Panc1 (cell line): Measurements from ENCODE around the gene EIF2D. TPM values are rescaled to one million over a fixed set of nuclear protein-coding genes. Genes with fewer than 3 reads are reported as not detected.
A peak's percentile ranks its signal among the peaks of the same experiment; 100 is the strongest.

Experiments
- ATAC-seq: fragments of 200-7000 bp; cut with Tn5 transposase; 2 replicates; pipeline ENCODE4 v1.9.1; 2020; ENCODE audit warnings: mild to moderate bottlenecking, moderate library complexity
- BruUV-seq: library from RNA; stranded (reverse); fragments of 400-500 nt; replicated peaks from 2 replicates; lab custom pipeline; 2021; lab: Mats Ljungman, UMichigan
- CTCF ChIA-PET: fragments of 300-600 bp; sonication (Branson Sonifier 250); formaldehyde crosslinking; loops from one replicate; lab custom pipeline; 2022; ENCODE audit warnings: antibody characterized with exemption; lab: Charles Lee
- POLR2A ChIA-PET: fragments of 300-600 bp; sonication (Branson Sonifier 250); formaldehyde crosslinking; loops from one replicate; lab custom pipeline; 2022; ENCODE audit warnings: antibody characterized with exemption; lab: Charles Lee
- DNase-seq: peaks from one replicate; pipeline ENCODE4 v3.0.0-alpha.2; 2010; ENCODE audit warnings: low read depth, low spot score
- H3K27ac ChIP-seq: 2 replicates; pipeline ENCODE4 v1.5.1; 2011; ENCODE audit warnings: mild to moderate bottlenecking, low read length, inconsistent platforms
- H3K27me3 ChIP-seq: fragments of 200-500 bp; sonication (Bioruptor generic); 2 replicates; pipeline ENCODE4 v1.6.0; 2014; ENCODE audit warnings: low read length, inconsistent platforms; ENCODE audit not compliant: control insufficient read depth, insufficient read depth
- H3K36me3 ChIP-seq: fragments of 200-500 bp; sonication (Bioruptor generic); 2 replicates; pipeline ENCODE4 v1.5.1; 2014; ENCODE audit warnings: inconsistent platforms, mild to moderate bottlenecking, low read length, moderate library complexity; ENCODE audit not compliant: control insufficient read depth, insufficient read depth
- H3K4me1 ChIP-seq: 2 replicates; pipeline ENCODE4 v1.5.1; 2011; ENCODE audit warnings: inconsistent platforms, mild to moderate bottlenecking, low read length, moderate library complexity; ENCODE audit not compliant: control insufficient read depth, insufficient read depth
- H3K4me3 ChIP-seq, 2 experiments: 2 replicates each; pipeline ENCODE4 v1.5.1; 2011 to 2012; ENCODE audit warnings: low read depth in 2 of 2, low read length in 2 of 2, mild to moderate bottlenecking in 2 of 2, inconsistent platforms in 1 of 2, moderate library complexity in 1 of 2
- H3K9me3 ChIP-seq: fragments of 200-500 bp; sonication (Bioruptor generic); 2 replicates; pipeline ENCODE4 v1.5.1; 2014; ENCODE audit warnings: low read depth, mild to moderate bottlenecking, inconsistent platforms, low read length, moderate library complexity; ENCODE audit not compliant: control insufficient read depth, insufficient read depth
- CTCF ChIP-seq: fragments of 450-650 bp; IDR thresholded peaks from 2 replicates; pipeline ENCODE4 v1.5.1; 2017; ENCODE audit warnings: mild to moderate bottlenecking
- POLR2AphosphoS5 ChIP-seq: IDR thresholded peaks from 2 replicates; pipeline ENCODE4 v1.6.1; 2012; ENCODE audit warnings: mild to moderate bottlenecking, low read depth, low read length, moderate library complexity
- REST ChIP-seq, 2 experiments: IDR thresholded peaks; 2 replicates each; pipeline ENCODE4 v1.6.1; 2011 to 2012; ENCODE audit warnings: low read depth in 2 of 2, control low read depth in 1 of 2, low read length in 1 of 2, mild to moderate bottlenecking in 1 of 2, moderate library complexity in 1 of 2; ENCODE audit not compliant: insufficient read depth in 1 of 2
- SIN3A ChIP-seq: IDR thresholded peaks from 2 replicates; pipeline ENCODE4 v1.6.1; 2012; ENCODE audit warnings: low read depth, mild to moderate bottlenecking, low read length, moderate library complexity, borderline replicate concordance; ENCODE audit not compliant: insufficient read depth
- TCF7L2 ChIP-seq: IDR thresholded peaks from 2 replicates; pipeline ENCODE4 v1.6.1; 2011; ENCODE audit warnings: mild to moderate bottlenecking, low read depth, low read length, inconsistent platforms
- in situ Hi-C: cut with HindIII; loops from 2 replicates; pipeline ENCODE4 v1.10.0; 2016; ENCODE audit warnings: low sequenced_read_pairs, low pct_unique_long_range_greater_than_20kb
- intact Hi-C: fragments of 100-400 bp; cut with micrococcal nuclease; formaldehyde crosslinking; loops from one replicate; pipeline ENCODE4 v1.10.0; 2022; ENCODE audit not compliant: unreplicated experiment
- total RNA-seq: library from RNA; stranded (reverse); gene quantifications from one replicate; pipeline ENCODE4 v1.2.1, GENCODE V29; 2021; ENCODE audit not compliant: unreplicated experiment

The EIF2D gene
- total RNA-seq, 1 experiment from 2014 or later, result 28.7 TPM

GRCh38 chr1:206635080-206635977 is 23.1 kb upstream of the EIF2D start, which contains the start of gene DYRK3:
Gene DYRK3 (plus strand): TSS chr1:206635536. CDS start chr1:206635704, 168 bp downstream.
- Histone ChIP-seq H3K9me3 (no peaks in the 10 kb centered on the region), H3K27me3 (no peaks in the 10 kb centered on the region), H3K4me1 (peaks cover 15% of the 10 kb centered on the region), H3K36me3 (no peaks in the 10 kb centered on the region), H3K27ac (peak within 1 kb of the TSS; percentile 88), H3K4me3 (peak within 1 kb of the TSS; percentile 91 to 93)
- intact Hi-C loops (loop anchor here (10.0 kb wide), 2 partner anchors 279 to 349 kb away; no protein-coding TSS in a partner anchor), in situ Hi-C loops (no loop called here)
- ChIA-PET CTCF (interaction anchor here (0.6 to 4.2 kb wide), 4 partner anchors 29 to 347 kb away, joined by 3 to 32 read pairs (median 4); no protein-coding TSS in a partner anchor), POLR2A (interaction anchor here (0.6 to 1.5 kb wide), 4 partner anchors 10 to 29 kb away, joined by 4 to 5 read pairs (median 4); partner anchors contain the start of gene EIF2D)
- BruUV-seq, result no TSS peak
- TF ChIP-seq POLR2AphosphoS5 (peak; percentile 84), CTCF (no peak), SIN3A (peak; percentile 82; the same call in 1 of the 2 replicates), TCF7L2 (no peak), REST (IDR thresholded peaks at IDR 0.05; ENCODE audit: insufficient read depth in 1 of 2, low read depth in 2 of 2, low read length in 1 of 2) (no peak)
- DNase-seq (peak; percentile 50), ATAC-seq (peak; percentile 97)

GRCh38 chr1:206634365-206635079 is 22.3 kb upstream of the EIF2D start:
- H3K4me1 ChIP-seq, result peaks cover 15% of the 10 kb centered on the region
- intact Hi-C loops, result loop anchor here (1.0 to 10.0 kb wide), 3 partner anchors 30 to 350 kb away; no protein-coding TSS in a partner anchor
- no peaks in the 10 kb centered on the region for H3K36me3 ChIP-seq
- ATAC-seq (peak; percentile 62), DNase-seq (peak; percentile 83)
- H3K9me3 ChIP-seq, result no peaks in the 10 kb centered on the region
- H3K27ac ChIP-seq, result peak overlapping the region; percentile 88
- no peak for TF ChIP-seq POLR2AphosphoS5
- peak; percentile 93 for TF ChIP-seq CTCF
- TF ChIP-seq TCF7L2, result no peak
- in situ Hi-C loops, result no loop called here
- H3K27me3 ChIP-seq, result no peaks in the 10 kb centered on the region
- POLR2A ChIA-PET, result interaction anchor here (0.6 to 1.5 kb wide), 2 partner anchors 22 to 30 kb away, joined by 4 to 5 read pairs; partner anchors contain the start of gene EIF2D
- peak overlapping the region; percentile 91 to 93 for H3K4me3 ChIP-seq
- TSS peak; percentile 94 for BruUV-seq
- CTCF ChIA-PET, result interaction anchor here (0.5 to 4.2 kb wide), 4 partner anchors 12 to 348 kb away, joined by 3 to 32 read pairs (median 6); no protein-coding TSS in a partner anchor
